HepG2 (cell line): ENCODE results near the gene TMEM63B. TPM values are rescaled to one million over a fixed set of nuclear protein-coding genes. Genes with fewer than 3 reads are reported as not detected.

ENCODE experiments used
- AGO2 ChIP-seq: fragments of 200-400 bp; formaldehyde crosslinking; optimal IDR thresholded peaks from 2 replicates; pipeline ENCODE3; 2017; ENCODE audit warnings: mild to moderate bottlenecking, low read depth, low read length, moderate library complexity
- CSRNP1 ChIP-seq: sonication (generic); formaldehyde crosslinking; IDR thresholded peaks from 2 replicates; pipeline ENCODE4 v1.8.1; 2023; ENCODE audit warnings: mild to moderate bottlenecking, missing genetic modification reagents
- ETV6 ChIP-seq: sonication (generic); formaldehyde crosslinking; conservative IDR thresholded peaks from 2 replicates; pipeline ENCODE4 v1.4.0; 2020; ENCODE audit warnings: missing genetic modification reagents
- HOXA9 ChIP-seq: sonication (generic); formaldehyde crosslinking; IDR thresholded peaks from 2 replicates; pipeline ENCODE4 v1.8.1; 2022; ENCODE audit warnings: missing genetic modification reagents, mild to moderate bottlenecking, moderate library complexity, borderline replicate concordance
- KDM5B ChIP-seq: sonication (generic); formaldehyde crosslinking; IDR thresholded peaks from 2 replicates; pipeline ENCODE4 v1.4.0; 2020; ENCODE audit warnings: missing genetic modification reagents, mild to moderate bottlenecking, borderline replicate concordance
- MAF1 ChIP-seq: sonication (generic); formaldehyde crosslinking; IDR thresholded peaks from 2 replicates; pipeline ENCODE4 v1.5.0; 2020; ENCODE audit warnings: missing genetic modification reagents, borderline replicate concordance
- MED13 ChIP-seq: sonication (generic); formaldehyde crosslinking; IDR thresholded peaks from 2 replicates; pipeline ENCODE4 v1.5.0; 2020; ENCODE audit warnings: missing genetic modification reagents
- MXD1 ChIP-seq: sonication (generic); formaldehyde crosslinking; IDR thresholded peaks from 2 replicates; pipeline ENCODE4 v1.4.0; 2020; ENCODE audit warnings: mild to moderate bottlenecking, missing genetic modification reagents
- NR2F2 ChIP-seq: IDR thresholded peaks from 2 replicates; pipeline ENCODE4 v1.6.1; 2012; ENCODE audit warnings: low read depth, inconsistent platforms, borderline replicate concordance
- PCBP1 ChIP-seq: fragments of 200-400 bp; formaldehyde crosslinking; IDR thresholded peaks from 2 replicates; pipeline ENCODE4 v1.6.1; 2017; ENCODE audit warnings: mild to moderate bottlenecking, low read depth, low read length, borderline replicate concordance
- POLR2A ChIP-seq, 2 experiments: IDR thresholded peaks; 2 replicates each; pipeline ENCODE4 v1.6.1; 2011; ENCODE audit warnings: low read depth in 2 of 2, low read length in 2 of 2, mild to moderate bottlenecking in 1 of 2, moderate library complexity in 1 of 2; ENCODE audit not compliant: insufficient read depth in 1 of 2
- RBFOX2 ChIP-seq: fragments of 200-400 bp; formaldehyde crosslinking; IDR thresholded peaks from 2 replicates; pipeline ENCODE4 v1.6.1; 2017; ENCODE audit warnings: low read depth, mild to moderate bottlenecking, low read length
- STAG1 ChIP-seq: sonication (generic); formaldehyde crosslinking; IDR thresholded peaks from 2 replicates; pipeline ENCODE4 v1.4.0; 2020; ENCODE audit warnings: missing genetic modification reagents
- UBTF ChIP-seq: sonication (generic); formaldehyde crosslinking; IDR thresholded peaks from 2 replicates; pipeline ENCODE4 v1.4.0; 2020; ENCODE audit warnings: mild to moderate bottlenecking, missing genetic modification reagents
- ZNF17 ChIP-seq: sonication (generic); formaldehyde crosslinking; IDR thresholded peaks from 2 replicates; pipeline ENCODE4 v1.5.0; 2020; ENCODE audit warnings: mild to moderate bottlenecking, missing genetic modification reagents
- ZNF224 ChIP-seq: sonication (generic); formaldehyde crosslinking; IDR thresholded peaks from 2 replicates; pipeline ENCODE4 v1.5.0; 2020; ENCODE audit warnings: mild to moderate bottlenecking, missing genetic modification reagents
- ZNF296 ChIP-seq: sonication (generic); formaldehyde crosslinking; conservative IDR thresholded peaks from 2 replicates; pipeline ENCODE4 v1.5.0; 2020; ENCODE audit warnings: mild to moderate bottlenecking, missing genetic modification reagents
- ZNF710 ChIP-seq: sonication (generic); formaldehyde crosslinking; IDR thresholded peaks from 2 replicates; pipeline ENCODE4 v1.5.0; 2020; ENCODE audit warnings: mild to moderate bottlenecking, missing genetic modification reagents, borderline replicate concordance
- polyA plus RNA-seq, 8 experiments: library from polyadenylated mRNA; depleted of rRNA in 3 of 8; stranded (reverse) in 7 of 8; unstranded in 1 of 8; fragments of >200 nt; fragmentation: Illumina TruSeq in 4 of 8; extraction: Trizol in 4 of 8; gene quantifications; 2 replicates each; pipeline versions ENCODE4 v1.2.1 to v1.2.3, GENCODE V29; 2011 to 2016; ENCODE audit warnings: low read depth in 4 of 8, missing spikeins in 1 of 8, mixed read lengths in 1 of 8; ENCODE audit not compliant: insufficient read depth in 1 of 8
- total RNA-seq, 5 experiments: library from RNA; depleted of rRNA; stranded (reverse); fragments of >200 nt; fragmentation: Illumina TruSeq; extraction: Trizol; gene quantifications; 2 replicates each; pipeline ENCODE4 v1.2.3, GENCODE V29; 2016; ENCODE audit warnings: low read depth in 1 of 5
- TF ChIP-seq, protein P1 (sequence below): sonication (generic); formaldehyde crosslinking; conservative IDR thresholded peaks from 2 replicates; pipeline ENCODE4 v1.4.0; 2020; ENCODE audit warnings: missing genetic modification reagents

The TMEM63B gene
- total and polyA plus RNA-seq, 2 of the 13 experiments (the other 11 are each of a cell fraction or from before 2014, with no cell fraction given), result 27.4 to 75.8 TPM

DNA sequence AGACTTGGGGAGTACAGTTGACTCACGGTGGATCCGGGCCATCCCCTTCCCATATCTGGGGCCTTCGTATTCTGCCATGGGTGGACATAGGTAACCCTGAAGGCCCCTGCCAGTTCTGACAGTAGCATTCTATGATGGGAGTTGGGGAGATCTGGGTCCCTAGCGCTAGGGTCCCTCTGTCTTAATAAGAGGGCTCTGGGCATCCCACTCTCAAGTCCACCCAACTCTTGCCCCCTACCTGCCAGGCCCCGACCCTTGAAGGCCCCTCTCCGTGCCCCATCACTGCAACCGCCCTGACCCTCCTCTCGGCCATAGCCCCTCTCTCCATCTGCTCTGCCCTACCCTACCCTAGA is 24.7 kb downstream of the TMEM63B start (continued):
- TF ChIP-seq ZNF710 (CRISPR knock-in tag) (0 out of 2 replicates have a peak, but pooled peaks have one; percentile 12), RBFOX2 (no peak; the same call in 1 of the 2 replicates), HOXA9 (CRISPR knock-in tag) (no peak), MXD1 (0 out of 2 replicates have a peak, but pooled peaks have one; percentile 9), KDM5B (CRISPR knock-in tag) (0 out of 2 replicates have a peak, but pooled peaks have one; percentile 7), MAF1 (CRISPR knock-in tag) (no peak), ZNF224 (CRISPR knock-in tag) (0 out of 2 replicates have a peak, but pooled peaks have one; percentile 41), AGO2 (peak; percentile 9), UBTF (CRISPR knock-in tag) (peak; percentile 4; the same call in 1 of the 2 replicates), NR2F2 (no peak), POLR2A (IDR thresholded peaks at IDR 0.05; ENCODE audit: insufficient read depth in 1 of 2, low read depth in 2 of 2, low read length in 2 of 2) (0 out of 4 replicates have a peak, but pooled peaks of 1 of the 2 experiments have one; percentile 23), ZNF296 (no peak), ETV6 (CRISPR knock-in tag) (no peak), MED13 (CRISPR knock-in tag) (no peak), STAG1 (CRISPR knock-in tag) (no peak), PCBP1 (peak; percentile 17; the same call in 1 of the 2 replicates), CSRNP1 (0 out of 2 replicates have a peak, but pooled peaks have one; percentile 1), ZNF17 (CRISPR knock-in tag) (no peak)
- TF ChIP-seq, protein P1, sequence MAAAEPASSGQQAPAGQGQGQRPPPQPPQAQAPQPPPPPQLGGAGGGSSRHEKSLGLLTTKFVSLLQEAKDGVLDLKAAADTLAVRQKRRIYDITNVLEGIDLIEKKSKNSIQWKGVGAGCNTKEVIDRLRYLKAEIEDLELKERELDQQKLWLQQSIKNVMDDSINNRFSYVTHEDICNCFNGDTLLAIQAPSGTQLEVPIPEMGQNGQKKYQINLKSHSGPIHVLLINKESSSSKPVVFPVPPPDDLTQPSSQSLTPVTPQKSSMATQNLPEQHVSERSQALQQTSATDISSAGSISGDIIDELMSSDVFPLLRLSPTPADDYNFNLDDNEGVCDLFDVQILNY, result no peak
